ENCODE data around the gene SPATA9. TPM values are rescaled to one million over a fixed set of nuclear protein-coding genes. Genes with fewer than 3 reads are reported as not detected.

SPATA9 gene
- total and polyA plus RNA-seq, 9 of the 15 experiments (the other 6 are each of a cell fraction or from before 2014, with no cell fraction given) = 0.16 to 5.5 (median 0.39) TPM; not detected in 3

GRCh38 chr5:95723632-95724369 is 41.0 kb upstream of the SPATA9 start (continued):
- TF ChIP-seq MGA (IDR thresholded peaks at IDR 0.05) (no peak), ZNF124 (CRISPR knock-in tag; IDR thresholded peaks at IDR 0.05) (no peak), HMBOX1 (IDR thresholded peaks at IDR 0.05) (peak; percentile 80; the same call in 1 of the 2 replicates), SMAD4 (CRISPR knock-in tag; conservative IDR thresholded peaks at IDR 0.05) (peak; percentile 72; the same call in 1 of the 2 replicates), DEAF1 (CRISPR knock-in tag; IDR thresholded peaks at IDR 0.05) (no peak), SPI1 (IDR thresholded peaks at IDR 0.05; ENCODE audit: borderline replicate concordance, low read depth, low read length) (peak; percentile 69; the same call in 1 of the 2 replicates), ZNF134 (CRISPR knock-in tag; conservative IDR thresholded peaks at IDR 0.05) (no peak), NFE2 (IDR thresholded peaks at IDR 0.05; ENCODE audit: low read depth) (peak; percentile 64), E4F1 (CRISPR knock-in tag; IDR thresholded peaks at IDR 0.05; ENCODE audit: borderline replicate concordance) (no peak)
